HEK293T (cell line): ENCODE results near the gene EML5.

Source experiments
- HDGF ChIP-seq: fragments of 450-650 bp; IDR thresholded peaks from 2 replicates; pipeline ENCODE4 v1.6.1; 2017; ENCODE audit warnings: antibody characterized with exemption, borderline replicate concordance
- ZNF384 ChIP-seq: fragments of 450-650 bp; IDR thresholded peaks from 2 replicates; pipeline ENCODE4 v1.6.1; 2016

DNA sequence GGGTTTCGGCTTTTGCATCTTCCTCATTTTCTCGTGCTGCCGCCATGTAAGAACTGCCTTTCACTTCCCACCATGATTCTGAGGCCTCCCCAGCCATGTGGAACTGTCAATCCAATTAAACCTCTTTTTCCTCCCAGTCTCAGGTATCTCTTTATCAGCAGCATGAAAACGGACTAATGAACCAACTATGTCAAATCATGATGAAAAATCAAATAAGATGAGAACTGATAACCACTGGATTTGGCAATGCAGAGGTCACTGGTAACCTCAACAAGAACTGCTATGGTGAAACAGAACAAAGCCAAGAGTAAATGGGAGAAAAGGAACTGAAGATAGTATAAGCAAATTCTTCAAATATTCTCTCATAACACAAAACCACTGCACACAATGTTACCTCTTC lies 6.0 kb downstream of the EML5 start:
- TF ChIP-seq ZNF384: no peak
- no peak for TF ChIP-seq HDGF
